ENCODE results near the gene SNRNP40.
"Not testable (repeated sequence)": the region's sequence is repeated elsewhere in the genome, so short reads cannot be mapped to it uniquely, and the experiment has no call there.

Gene SNRNP40

GRCh38 chr1:31282426-31282825, 14.2 kb downstream of the SNRNP40 start:
- DNase-seq (ENCODE audit: low read depth), result not testable (repeated sequence)

GRCh38 chr1:31273619-31274018, 23.0 kb downstream of the SNRNP40 start:
- no peak for DNase-seq (ENCODE audit: low read depth)

GRCh38 chr1:31272369-31272768, 24.2 kb downstream of the SNRNP40 start:
- no peak for DNase-seq (ENCODE audit: low read depth)

- DNase-seq (ENCODE audit: low read depth), result no peak
Observed at GRCh38 chr1:31266547-31266946, 30.0 kb downstream of the SNRNP40 start.

GRCh38 chr1:31264790-31265386, 31.7 kb downstream of the SNRNP40 start:
- DNase-seq (ENCODE audit: low read depth), result no peak

- no peak for DNase-seq (ENCODE audit: low read depth)
Observed at GRCh38 chr1:31263408-31263807, 33.2 kb downstream of the SNRNP40 start.

GRCh38 chr1:31262393-31262792, 34.2 kb downstream of the SNRNP40 start:
- DNase-seq (ENCODE audit: low read depth), result not testable (repeated sequence)

- no peak for DNase-seq (ENCODE audit: low read depth)
Observed at GRCh38 chr1:31261916-31262315, 34.7 kb downstream of the SNRNP40 start.

GRCh38 chr1:31259746-31260145, 36.8 kb downstream of the SNRNP40 start:
- no peak for DNase-seq (ENCODE audit: low read depth)

GRCh38 chr1:31258581-31258980, 38.0 kb downstream of the SNRNP40 start:
- DNase-seq (ENCODE audit: low read depth), result no peak

GRCh38 chr1:31257213-31257612, 39.4 kb downstream of the SNRNP40 start:
- DNase-seq (ENCODE audit: low read depth), result no peak

- DNase-seq (ENCODE audit: low read depth), result no peak
Observed at GRCh38 chr1:31249854-31250253, 46.7 kb downstream of the SNRNP40 start.

GRCh38 chr1:31248276-31248675, 48.3 kb downstream of the SNRNP40 start:
- no peak for DNase-seq (ENCODE audit: low read depth)

GRCh38 chr1:31244326-31244725, 52.3 kb downstream of the SNRNP40 start:
- no peak for DNase-seq (ENCODE audit: low read depth)

GRCh38 chr1:31243501-31244286, 52.9 kb downstream of the SNRNP40 start:
- no peak for DNase-seq (ENCODE audit: low read depth)

- DNase-seq (ENCODE audit: low read depth), result no peak
Observed at GRCh38 chr1:31241321-31241720, 55.3 kb downstream of the SNRNP40 start.

- no peak for DNase-seq (ENCODE audit: low read depth)
Observed at GRCh38 chr1:31239653-31240241, 56.8 kb downstream of the SNRNP40 start, which contains the start of gene NKAIN1. NKAIN1 (minus strand) TSS chr1:31239887; CDS start chr1:31239547, 340 bp downstream.

GRCh38 chr1:31238986-31239613, 57.5 kb downstream of the SNRNP40 start:
- no peak for DNase-seq (ENCODE audit: low read depth)

- DNase-seq (ENCODE audit: low read depth), result no peak
Observed at GRCh38 chr1:31238612-31238985, 58.0 kb downstream of the SNRNP40 start.

- DNase-seq (ENCODE audit: low read depth), result no peak
Observed at GRCh38 chr1:31234870-31235269, 61.7 kb downstream of the SNRNP40 start.

GRCh38 chr1:31234123-31234708, 62.4 kb downstream of the SNRNP40 start:
- DNase-seq (ENCODE audit: low read depth), result no peak

- no peak for DNase-seq (ENCODE audit: low read depth)
Observed at GRCh38 chr1:31232689-31233088, 63.9 kb downstream of the SNRNP40 start.
